Ishikawa (cell line): Measurements from ENCODE around the gene EPHA7.

Source experiments
- CEBPB ChIP-seq: IDR thresholded peaks from 2 replicates; pipeline ENCODE4 v1.6.1; 2012
- CREB1 ChIP-seq: IDR thresholded peaks from 2 replicates; pipeline ENCODE4 v1.6.1; 2012; ENCODE audit warnings: low read depth
- EGR1 ChIP-seq: IDR thresholded peaks from 2 replicates; pipeline ENCODE4 v1.6.1; 2012
- EP300 ChIP-seq: IDR thresholded peaks from 2 replicates; pipeline ENCODE4 v1.6.1; 2012; ENCODE audit warnings: borderline replicate concordance
- FOXM1 ChIP-seq: IDR thresholded peaks from 2 replicates; pipeline ENCODE4 v1.6.1; 2012; ENCODE audit warnings: low read depth, borderline replicate concordance
- NFIC ChIP-seq: IDR thresholded peaks from 2 replicates; pipeline ENCODE4 v1.6.1; 2012
- RAD21 ChIP-seq: IDR thresholded peaks from 2 replicates; pipeline ENCODE4 v1.6.1; 2012; ENCODE audit warnings: low read depth
- TAF1 ChIP-seq: IDR thresholded peaks from 2 replicates; pipeline ENCODE4 v1.6.1; 2012; ENCODE audit warnings: low read depth, mild to moderate bottlenecking
- TCF12 ChIP-seq: IDR thresholded peaks from 2 replicates; pipeline ENCODE4 v1.6.1; 2012; ENCODE audit warnings: low read depth
- TEAD4 ChIP-seq: IDR thresholded peaks from 2 replicates; pipeline ENCODE4 v1.6.1; 2012
- YY1 ChIP-seq: IDR thresholded peaks from 2 replicates; pipeline ENCODE4 v1.6.1; 2012; ENCODE audit warnings: low read depth
- ZBTB7A ChIP-seq: IDR thresholded peaks from 2 replicates; pipeline ENCODE4 v1.6.1; 2012; ENCODE audit warnings: low read depth
- TF ChIP-seq, protein P1 (sequence below): IDR thresholded peaks from 2 replicates; pipeline ENCODE4 v1.6.1; 2012
- TF ChIP-seq, protein P2 (sequence below): IDR thresholded peaks from 2 replicates; pipeline ENCODE4 v1.6.1; 2012
- TF ChIP-seq, protein P3 (sequence below): IDR thresholded peaks from 2 replicates; pipeline ENCODE4 v1.6.1; 2012; ENCODE audit warnings: low read depth, mild to moderate bottlenecking

The EPHA7 gene

DNA sequence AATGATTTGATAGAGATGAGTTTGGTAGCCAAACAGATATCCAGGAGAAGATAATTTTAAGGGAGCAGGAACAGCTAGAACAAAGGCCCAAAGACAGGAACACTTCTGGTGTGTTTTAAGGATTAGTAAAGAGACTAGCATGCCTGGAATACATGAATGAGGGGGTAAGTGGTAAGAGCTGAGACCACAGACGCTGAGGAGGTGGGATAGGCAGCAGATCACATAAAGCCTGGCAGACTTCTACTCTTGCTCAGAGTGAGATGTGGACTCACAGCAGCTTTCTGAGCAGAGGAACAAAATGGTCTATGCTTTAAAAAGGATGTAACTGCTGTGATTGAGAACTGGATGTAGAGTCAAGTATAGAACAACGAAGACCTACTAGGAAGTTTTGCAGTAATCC is 100.1 kb downstream of the EPHA7 start:
- TF ChIP-seq CEBPB (no peak), TCF12 (no peak), EGR1 (no peak)
- TF ChIP-seq, protein P1, sequence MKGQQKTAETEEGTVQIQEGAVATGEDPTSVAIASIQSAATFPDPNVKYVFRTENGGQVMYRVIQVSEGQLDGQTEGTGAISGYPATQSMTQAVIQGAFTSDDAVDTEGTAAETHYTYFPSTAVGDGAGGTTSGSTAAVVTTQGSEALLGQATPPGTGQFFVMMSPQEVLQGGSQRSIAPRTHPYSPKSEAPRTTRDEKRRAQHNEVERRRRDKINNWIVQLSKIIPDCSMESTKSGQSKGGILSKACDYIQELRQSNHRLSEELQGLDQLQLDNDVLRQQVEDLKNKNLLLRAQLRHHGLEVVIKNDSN, result no peak
- TF ChIP-seq, protein P2, sequence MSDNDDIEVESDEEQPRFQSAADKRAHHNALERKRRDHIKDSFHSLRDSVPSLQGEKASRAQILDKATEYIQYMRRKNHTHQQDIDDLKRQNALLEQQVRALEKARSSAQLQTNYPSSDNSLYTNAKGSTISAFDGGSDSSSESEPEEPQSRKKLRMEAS, result no peak
- TF ChIP-seq, protein P3, sequence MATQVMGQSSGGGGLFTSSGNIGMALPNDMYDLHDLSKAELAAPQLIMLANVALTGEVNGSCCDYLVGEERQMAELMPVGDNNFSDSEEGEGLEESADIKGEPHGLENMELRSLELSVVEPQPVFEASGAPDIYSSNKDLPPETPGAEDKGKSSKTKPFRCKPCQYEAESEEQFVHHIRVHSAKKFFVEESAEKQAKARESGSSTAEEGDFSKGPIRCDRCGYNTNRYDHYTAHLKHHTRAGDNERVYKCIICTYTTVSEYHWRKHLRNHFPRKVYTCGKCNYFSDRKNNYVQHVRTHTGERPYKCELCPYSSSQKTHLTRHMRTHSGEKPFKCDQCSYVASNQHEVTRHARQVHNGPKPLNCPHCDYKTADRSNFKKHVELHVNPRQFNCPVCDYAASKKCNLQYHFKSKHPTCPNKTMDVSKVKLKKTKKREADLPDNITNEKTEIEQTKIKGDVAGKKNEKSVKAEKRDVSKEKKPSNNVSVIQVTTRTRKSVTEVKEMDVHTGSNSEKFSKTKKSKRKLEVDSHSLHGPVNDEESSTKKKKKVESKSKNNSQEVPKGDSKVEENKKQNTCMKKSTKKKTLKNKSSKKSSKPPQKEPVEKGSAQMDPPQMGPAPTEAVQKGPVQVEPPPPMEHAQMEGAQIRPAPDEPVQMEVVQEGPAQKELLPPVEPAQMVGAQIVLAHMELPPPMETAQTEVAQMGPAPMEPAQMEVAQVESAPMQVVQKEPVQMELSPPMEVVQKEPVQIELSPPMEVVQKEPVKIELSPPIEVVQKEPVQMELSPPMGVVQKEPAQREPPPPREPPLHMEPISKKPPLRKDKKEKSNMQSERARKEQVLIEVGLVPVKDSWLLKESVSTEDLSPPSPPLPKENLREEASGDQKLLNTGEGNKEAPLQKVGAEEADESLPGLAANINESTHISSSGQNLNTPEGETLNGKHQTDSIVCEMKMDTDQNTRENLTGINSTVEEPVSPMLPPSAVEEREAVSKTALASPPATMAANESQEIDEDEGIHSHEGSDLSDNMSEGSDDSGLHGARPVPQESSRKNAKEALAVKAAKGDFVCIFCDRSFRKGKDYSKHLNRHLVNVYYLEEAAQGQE, result no peak

GRCh38 chr6:93318121-93318520 is 101.2 kb downstream of the EPHA7 start:
- TF ChIP-seq RAD21 (no peak), TEAD4 (no peak), NFIC (no peak), TAF1 (no peak), ZBTB7A (no peak), EGR1 (no peak), CREB1 (no peak), TCF12 (no peak)
- TF ChIP-seq, protein P2, result no peak
- TF ChIP-seq, protein P1, result no peak

DNA sequence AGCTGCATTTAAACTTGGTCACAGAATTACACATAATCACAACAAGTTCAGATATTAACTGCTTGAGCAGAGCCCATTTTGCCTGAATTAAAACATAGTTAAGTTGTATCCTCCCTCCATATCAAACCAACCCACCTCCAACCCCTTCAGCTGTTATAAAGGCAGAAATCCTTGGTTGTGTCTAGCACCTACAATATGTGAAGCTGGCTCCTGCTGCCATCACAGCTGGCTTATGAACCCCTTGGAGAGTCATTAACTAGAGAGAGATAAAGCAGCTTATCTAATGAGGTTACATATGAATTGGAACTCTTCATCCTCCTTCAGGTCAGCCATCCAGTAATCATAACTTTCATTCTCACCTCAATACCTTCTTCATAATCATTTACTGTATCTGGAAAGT is 101.8 kb downstream of the EPHA7 start:
- TF ChIP-seq, protein P1, result no peak
- TF ChIP-seq CEBPB, result no peak
- TF ChIP-seq CREB1, result no peak
- no peak for TF ChIP-seq EGR1
- TF ChIP-seq RAD21, result no peak

DNA sequence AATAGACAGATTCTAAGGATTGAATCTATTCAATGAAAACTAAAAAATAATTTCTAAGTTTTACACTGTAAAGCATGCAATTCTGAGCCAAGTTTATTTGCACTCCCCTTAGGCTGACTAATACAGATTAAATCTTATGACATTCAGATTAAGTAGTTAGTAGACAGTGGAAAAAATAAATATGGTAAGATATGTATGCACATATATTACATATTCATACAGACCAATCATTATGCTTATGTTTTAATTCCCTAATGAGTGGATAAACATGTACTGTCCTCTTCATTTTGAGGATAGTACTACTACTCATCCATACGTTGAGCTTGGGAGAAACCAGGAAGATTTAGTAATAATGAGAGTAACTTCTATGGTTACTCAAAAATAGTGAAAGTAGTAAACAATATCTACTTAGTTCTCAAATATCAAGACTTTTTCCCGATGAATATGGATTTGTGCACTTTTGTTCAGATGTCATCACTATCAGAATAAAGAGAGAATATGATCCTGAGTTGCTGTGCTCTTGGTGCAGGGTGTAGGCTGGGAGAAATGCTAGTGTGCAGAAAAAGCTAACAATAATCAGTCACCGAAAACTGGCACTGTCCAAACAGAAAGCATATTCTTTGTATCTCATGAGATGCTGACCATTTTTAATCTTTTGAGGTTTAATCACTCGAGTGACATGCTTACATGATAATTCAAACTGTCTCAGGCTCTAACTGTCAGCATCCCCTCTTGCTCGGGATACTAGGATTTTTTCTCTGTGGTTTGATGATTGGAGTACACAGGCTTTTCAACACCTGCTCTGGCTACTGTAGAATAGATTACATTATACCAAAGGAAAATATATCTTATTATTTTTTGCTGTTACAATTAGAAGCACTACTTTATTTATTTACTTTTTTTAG is 111.6 kb downstream of the EPHA7 start:
- TF ChIP-seq CREB1 (no peak), RAD21 (no peak), EP300 (no peak), CEBPB (no peak), EGR1 (no peak)
- TF ChIP-seq, protein P2, result no peak
- TF ChIP-seq, protein P3, result no peak

- TF ChIP-seq RAD21 (no peak), TEAD4 (no peak), TAF1 (no peak)
These were observed 114.3 kb downstream of the EPHA7 start for GRCh38 chr6:93305088-93305487.

DNA sequence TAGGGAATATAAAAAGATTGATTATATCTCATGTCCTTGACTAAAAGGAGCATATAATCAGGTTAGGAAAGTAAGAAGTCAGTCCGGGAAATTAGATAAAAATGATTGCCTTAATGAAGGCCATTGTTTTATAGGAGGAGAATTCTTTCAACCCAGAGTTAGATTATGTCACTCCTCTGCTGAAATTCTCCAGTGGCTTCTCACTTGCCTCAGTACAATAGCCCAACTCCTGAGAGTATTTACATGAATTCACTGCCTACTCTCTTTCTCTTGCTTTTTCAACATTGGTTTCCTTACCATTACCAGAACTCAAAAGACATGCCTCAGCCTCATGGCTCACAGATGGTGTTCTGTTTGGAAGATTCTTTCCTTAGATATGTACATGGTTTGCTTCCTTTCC is 114.9 kb downstream of the EPHA7 start:
- TF ChIP-seq ZBTB7A, result no peak
- no peak for TF ChIP-seq NFIC
- TF ChIP-seq, protein P2, result no peak
- TF ChIP-seq, protein P3, result no peak
- no peak for TF ChIP-seq TEAD4
- TF ChIP-seq YY1, result no peak
- no peak for TF ChIP-seq TCF12
- no peak for TF ChIP-seq EP300
- TF ChIP-seq CREB1, result no peak
- TF ChIP-seq RAD21, result no peak
- TF ChIP-seq TAF1, result no peak
- TF ChIP-seq FOXM1, result no peak
- TF ChIP-seq EGR1, result no peak
- TF ChIP-seq, protein P1, result no peak
- TF ChIP-seq CEBPB, result no peak
